Activated T-cell treated with anti-CD3 and anti-CD28 coated beads for 1 hour (primary cell): ENCODE data around the gene ORMDL2.
"Not testable (repeated sequence)": the region's sequence is repeated elsewhere in the genome, so short reads cannot be mapped to it uniquely, and the experiment has no call there.

Source experiments
- DNase-seq: peaks from one replicate; pipeline ENCODE4 v3.0.0-alpha.2; 2020; ENCODE audit warnings: low read depth

The ORMDL2 gene

GRCh38 chr12:55861396-55861795, 43.6 kb downstream of the ORMDL2 start:
- DNase-seq, result no peak

GRCh38 chr12:55861871-55862270, 44.0 kb downstream of the ORMDL2 start:
- DNase-seq, result no peak

GRCh38 chr12:55862286-55862685, 44.4 kb downstream of the ORMDL2 start:
- DNase-seq, result no peak

GRCh38 chr12:55862931-55863330, 45.1 kb downstream of the ORMDL2 start:
- not testable (repeated sequence) for DNase-seq

GRCh38 chr12:55865327-55865726, 47.5 kb downstream of the ORMDL2 start:
- DNase-seq, result no peak

GRCh38 chr12:55866454-55867004, 48.7 kb downstream of the ORMDL2 start:
- not testable (repeated sequence) for DNase-seq
